K562 (cell line): ENCODE results near the gene LRRC57. TPM values are rescaled to one million over a fixed set of nuclear protein-coding genes. Genes with fewer than 3 reads are reported as not detected.
A peak's percentile ranks its signal among the peaks of the same experiment; 100 is the strongest.

ENCODE experiments used
- CCNT2 ChIP-seq: IDR thresholded peaks from 2 replicates; pipeline ENCODE4 v1.6.1; 2011; ENCODE audit warnings: borderline replicate concordance, low read depth, mild to moderate bottlenecking, moderate library complexity, mixed read lengths, low read length; ENCODE audit not compliant: insufficient read length; ENCODE audit errors: extremely low read depth
- ELK1 ChIP-seq: sonication (generic); formaldehyde crosslinking; IDR thresholded peaks from 2 replicates; pipeline ENCODE4 v1.8.1; 2022; ENCODE audit warnings: missing genetic modification reagents
- ELK3 ChIP-seq: fragments of 450-650 bp; formaldehyde crosslinking; IDR thresholded peaks from 2 replicates; pipeline ENCODE4 v1.4.0; 2020; ENCODE audit warnings: mild to moderate bottlenecking
- FUS ChIP-seq: fragments of 200-400 bp; formaldehyde crosslinking; optimal IDR thresholded peaks from 2 replicates; pipeline ENCODE3; 2017; ENCODE audit warnings: low read depth, low read length
- GMEB1 ChIP-seq: fragments of 250-450 bp; sonication (Bioruptor Pico); IDR thresholded peaks from 2 replicates; pipeline ENCODE4 v1.4.0; 2020; ENCODE audit warnings: mild to moderate bottlenecking
- HNRNPLL ChIP-seq: fragments of 200-400 bp; formaldehyde crosslinking; IDR thresholded peaks from 2 replicates; pipeline ENCODE4 v1.6.1; 2017; ENCODE audit warnings: low read length, low read depth, mild to moderate bottlenecking; ENCODE audit not compliant: poor library complexity, severe bottlenecking
- SP2 ChIP-seq: IDR thresholded peaks from 2 replicates; pipeline ENCODE4 v1.6.1; 2011; ENCODE audit warnings: mild to moderate bottlenecking, low read depth, low read length, moderate library complexity; ENCODE audit not compliant: poor library complexity, severe bottlenecking; ENCODE audit errors: extremely low read depth
- SPI1 ChIP-seq: IDR thresholded peaks from 2 replicates; pipeline ENCODE4 v1.6.1; 2011; ENCODE audit warnings: low read depth, low read length, control low read depth, borderline replicate concordance
- ZBTB40 ChIP-seq, 2 experiments: fragments of 450-650 bp in 1 of 2; sonication (generic) in 1 of 2; formaldehyde crosslinking in 1 of 2; IDR thresholded peaks; 2 replicates each; pipeline versions ENCODE4 v1.7.1 to v1.9.0; 2016 to 2022; ENCODE audit warnings: inconsistent platforms in 1 of 2, mild to moderate bottlenecking in 1 of 2, missing genetic modification reagents in 1 of 2
- ZBTB7A ChIP-seq: IDR thresholded peaks from 2 replicates; pipeline ENCODE4 v1.6.1; 2011; ENCODE audit warnings: low read depth, mild to moderate bottlenecking, low read length, moderate library complexity, borderline replicate concordance; ENCODE audit not compliant: control insufficient read depth
- ZNF316 ChIP-seq: fragments of 450-650 bp; IDR thresholded peaks from 2 replicates; pipeline ENCODE4 v1.6.1; 2016
- ZNF699 ChIP-seq: fragments of 250-450 bp; sonication (Bioruptor Pico); IDR thresholded peaks from 2 replicates; pipeline ENCODE4 v1.8.0; 2021; ENCODE audit warnings: mild to moderate bottlenecking, moderate library complexity; ENCODE audit not compliant: insufficient replicate concordance
- ZNF76 ChIP-seq: fragments of 250-450 bp; sonication (Bioruptor Pico); IDR thresholded peaks from 2 replicates; pipeline ENCODE4 v1.4.0; 2020; ENCODE audit warnings: mild to moderate bottlenecking, moderate library complexity, borderline replicate concordance
- polyA plus RNA-seq, 8 experiments: library from polyadenylated mRNA; depleted of rRNA in 4 of 8; stranded (reverse) in 5 of 8; unstranded in 3 of 8; fragments of >200 nt; fragmentation: Nextera tagmentation in 2 of 8; fragmentation: Illumina TruSeq in 1 of 8; extraction: Ambion mirVana in 2 of 8; extraction: Trizol in 1 of 8; gene quantifications; 2 replicates each; pipeline versions ENCODE4 v1.2.1 to v1.2.3, GENCODE V29; 2011 to 2014; ENCODE audit warnings: inconsistent platforms in 1 of 8, missing spikeins in 1 of 8
- total RNA-seq, 7 experiments: library from RNA; depleted of rRNA in 6 of 7; stranded (reverse); fragments of >200 nt in 6 of 7; fragmentation: Illumina TruSeq in 2 of 7; extraction: Trizol in 2 of 7; gene quantifications; 2 replicates each; pipeline versions ENCODE4 v1.2.1 to v1.2.3, GENCODE V29; 2011 to 2021; ENCODE audit warnings: low replicate concordance in 1 of 7

The LRRC57 gene
- total and polyA plus RNA-seq, 9 of the 15 experiments (the other 6 are each of a cell fraction or from before 2014, with no cell fraction given) = 3.9 to 20.4 (median 14.8) TPM

GRCh38 chr15:42584031-42584765 lies 35.6 kb upstream of the LRRC57 start (continued):
- TF ChIP-seq ZBTB40 (IDR thresholded peaks at IDR 0.05) = no peak
- no peak for TF ChIP-seq ZBTB40 (CRISPR knock-in tag; IDR thresholded peaks at IDR 0.05)
- TF ChIP-seq ZNF76 (CRISPR knock-in tag) = no peak
- TF ChIP-seq ZNF316 = no peak
- no peak for TF ChIP-seq GMEB1 (CRISPR knock-in tag)
- TF ChIP-seq SP2 = no peak
- TF ChIP-seq FUS = no peak
- no peak for TF ChIP-seq ZNF699
- no peak for TF ChIP-seq ELK3 (CRISPR knock-in tag)
- no peak for TF ChIP-seq SPI1
- no peak for TF ChIP-seq ELK1
- TF ChIP-seq HNRNPLL = no peak
- TF ChIP-seq CCNT2 = peak; percentile 79
- TF ChIP-seq ZBTB7A = no peak
